ENCODE results near the gene FBXO7.
A peak's percentile ranks its signal among the peaks of the same experiment; 100 is the strongest.

The FBXO7 gene

DNA sequence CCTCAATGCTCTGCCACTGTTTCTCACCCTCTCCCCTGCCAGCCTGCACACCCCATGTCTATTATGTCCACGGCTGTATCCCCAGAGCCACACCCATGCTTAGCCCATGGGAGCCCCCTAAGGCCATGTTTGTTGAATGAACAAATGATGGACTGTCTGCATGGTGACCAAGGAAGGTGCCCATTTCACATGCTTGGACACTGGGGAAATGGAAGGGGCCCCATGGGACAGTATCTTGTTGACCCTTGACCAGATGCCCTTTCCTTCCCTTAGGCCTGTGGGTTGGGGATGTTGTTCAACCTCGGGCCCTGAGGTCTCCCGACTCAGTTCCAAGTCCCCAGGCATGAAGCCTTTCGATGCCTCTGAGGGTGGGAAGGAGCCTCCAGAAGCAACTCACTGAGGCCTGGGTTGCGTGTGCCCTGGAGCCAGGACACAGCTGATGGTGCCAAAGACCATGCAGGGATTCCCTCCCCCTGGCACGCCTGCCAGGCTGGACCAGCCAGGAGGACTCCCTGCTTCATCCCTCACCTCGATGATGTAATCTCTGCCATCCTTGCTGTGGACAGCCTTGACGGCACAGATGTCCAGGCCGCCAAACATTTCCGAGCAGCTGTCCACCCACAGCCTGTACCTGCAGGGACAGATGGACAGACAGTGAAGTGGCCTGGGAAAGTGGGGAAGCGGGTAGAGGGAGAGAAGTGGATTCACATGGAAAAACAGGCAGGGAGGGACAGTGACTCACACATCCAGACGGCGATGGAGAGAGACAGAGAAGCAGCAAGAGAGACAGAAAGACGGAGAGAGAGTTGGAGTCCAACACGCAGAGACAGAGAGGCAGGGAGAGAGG, 58.9 kb downstream of the FBXO7 start:
- no peak for DNase-seq

DNA sequence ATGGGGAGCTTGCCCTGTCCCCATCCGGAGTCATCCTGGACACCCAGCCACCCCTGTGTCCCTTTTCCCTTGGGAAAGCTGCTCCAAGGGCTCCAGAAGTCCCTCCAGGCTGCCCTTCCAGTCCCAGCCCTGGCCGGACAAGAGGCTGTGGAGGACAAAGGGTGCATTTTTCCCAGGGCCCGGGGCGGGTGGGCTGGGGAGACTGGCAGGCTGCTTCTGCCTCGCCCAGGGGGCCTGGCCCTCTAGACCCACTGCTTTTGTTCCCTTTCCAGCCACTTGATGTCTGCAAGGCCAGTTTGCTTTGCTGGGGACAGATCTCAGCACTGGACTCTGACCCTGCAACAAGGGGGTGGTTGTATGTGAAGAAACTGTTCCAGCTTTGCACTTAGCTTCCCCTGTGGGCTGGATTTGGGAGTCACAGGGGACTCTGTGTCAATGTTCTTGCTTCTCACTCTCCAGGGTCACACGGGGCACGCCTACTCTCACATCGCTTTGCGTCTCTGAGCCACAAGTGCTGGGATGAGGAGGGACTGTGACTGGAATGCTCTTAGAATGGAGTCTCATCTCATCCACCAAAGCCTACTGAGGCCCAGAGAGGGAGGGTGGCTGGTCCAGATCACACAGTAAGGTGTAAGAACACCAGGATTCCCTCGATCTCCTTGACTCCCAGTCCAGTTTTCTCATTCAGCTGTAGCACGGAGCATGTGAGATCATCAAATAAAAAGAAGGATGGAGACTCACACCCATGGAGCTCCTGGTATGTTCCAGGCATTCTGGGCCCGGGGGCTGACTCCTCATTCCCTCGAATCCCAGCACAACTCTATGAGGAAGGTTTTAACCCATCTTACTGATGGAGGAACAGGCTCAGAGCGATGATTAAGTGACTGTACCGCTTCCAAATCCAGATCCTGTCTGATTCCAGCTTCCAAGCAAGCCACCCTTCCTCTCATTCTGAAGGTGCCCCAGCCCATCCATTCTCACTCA, 59.9 kb downstream of the FBXO7 start:
- no peak for DNase-seq

DNA sequence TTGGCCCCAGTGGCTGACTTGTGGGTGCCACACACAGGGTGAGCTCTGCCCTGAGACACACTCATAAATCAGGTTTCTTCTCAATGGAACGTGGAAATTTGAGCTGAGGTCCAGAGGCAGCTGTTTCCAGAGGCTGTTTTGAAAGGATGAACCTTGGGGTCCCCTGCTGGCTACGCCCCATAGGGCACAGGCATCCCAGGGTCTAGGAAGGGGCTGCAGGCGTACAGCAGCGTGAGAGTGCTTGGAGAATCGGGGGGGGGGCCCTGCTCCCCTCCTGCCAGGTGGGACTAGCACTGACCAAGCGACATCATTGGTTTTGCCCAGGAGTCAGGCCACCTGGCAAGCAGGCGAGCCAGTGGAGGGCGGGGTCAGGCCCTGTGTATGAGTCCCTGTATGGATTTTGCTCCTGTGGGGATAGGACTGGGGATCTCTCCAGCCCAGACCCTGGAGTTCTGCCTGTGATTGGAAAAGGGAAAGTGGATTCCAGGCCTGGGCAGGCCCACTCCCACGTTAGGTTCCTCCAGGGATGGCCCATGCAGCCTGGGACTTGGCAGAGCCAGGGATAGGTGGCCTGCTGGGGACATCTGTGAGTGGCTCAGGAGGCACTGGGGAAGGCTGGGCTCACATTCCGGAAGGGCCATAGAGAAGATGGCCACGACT, 61.0 kb downstream of the FBXO7 start:
- DNase-seq = no peak

DNA sequence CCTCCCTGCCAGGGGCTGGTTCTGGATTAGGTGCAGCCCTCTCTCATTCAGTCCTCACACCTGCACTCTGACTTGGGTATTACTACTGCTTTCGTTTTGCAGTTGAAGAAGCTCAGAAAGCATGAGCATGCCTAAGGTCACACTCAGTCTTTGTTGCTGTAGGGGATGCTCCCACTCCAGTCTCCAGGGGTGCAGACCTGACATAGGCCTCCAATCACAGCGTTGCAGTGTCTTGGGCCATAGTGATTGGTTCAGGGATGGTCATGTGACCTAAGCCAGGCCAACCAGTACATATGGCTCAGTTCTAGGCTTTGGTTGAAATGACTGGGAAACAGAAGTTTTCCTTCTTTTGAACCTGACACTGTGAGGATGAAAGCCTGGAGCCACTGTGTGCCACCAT, 61.7 kb downstream of the FBXO7 start:
- no peak for DNase-seq

DNA sequence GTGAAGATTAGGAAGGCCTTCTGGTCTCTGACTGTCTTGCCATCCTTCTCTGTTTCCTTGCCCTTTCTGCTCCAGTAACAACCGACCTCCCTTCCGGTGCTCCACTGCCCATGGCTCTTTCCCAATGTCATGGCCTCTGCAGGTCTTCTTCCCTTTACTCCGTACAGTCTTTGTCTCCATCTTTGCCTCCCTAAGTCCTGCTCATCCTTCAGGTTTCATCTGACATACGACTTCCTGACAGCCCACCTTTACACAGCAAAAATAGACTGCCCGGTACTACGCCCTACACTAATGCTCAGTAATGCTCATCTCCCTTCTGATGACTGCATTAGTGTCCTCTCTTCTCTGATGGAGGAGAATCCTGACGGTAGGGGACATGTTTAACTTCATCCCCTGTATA, 63.9 kb downstream of the FBXO7 start:
- no peak for DNase-seq

DNA sequence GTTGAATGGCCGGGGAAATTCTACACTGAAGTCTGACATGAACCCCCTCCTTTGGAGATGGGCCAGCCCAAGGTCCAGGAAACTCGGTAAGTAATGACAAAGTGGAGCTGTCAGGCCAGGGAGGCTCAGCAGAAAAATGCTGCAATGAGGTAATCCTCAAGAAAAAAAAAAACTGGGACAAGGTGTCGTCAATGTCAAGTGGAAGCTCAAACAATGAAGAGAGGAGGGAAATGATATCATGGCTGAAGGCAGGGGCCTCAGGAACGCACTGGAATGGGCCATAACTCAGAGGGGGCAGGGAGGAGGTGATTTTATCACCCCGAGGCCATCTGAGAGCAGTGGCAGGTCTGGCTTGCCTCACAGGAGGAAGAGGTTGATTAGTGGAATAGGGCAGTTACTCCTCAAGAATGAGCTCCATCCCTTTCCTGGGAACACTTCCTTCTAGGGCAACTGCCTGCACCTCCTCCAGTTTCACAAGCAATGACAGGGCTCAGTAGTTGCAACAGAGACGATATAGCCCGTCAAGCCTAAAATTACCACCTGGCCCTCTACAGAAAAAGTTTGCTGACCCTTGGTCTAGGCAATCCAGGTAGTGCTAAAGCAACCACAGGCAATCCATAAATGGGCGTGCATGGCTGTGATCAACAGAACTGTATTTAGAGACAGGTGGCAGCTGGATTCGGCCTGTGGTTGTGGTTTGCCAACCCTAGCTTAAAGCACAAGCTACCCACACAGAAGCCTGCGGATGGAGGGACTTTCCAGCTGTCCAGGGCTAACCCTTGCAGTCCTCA, 65.2 kb downstream of the FBXO7 start:
- peak; percentile 62 for DNase-seq

DNA sequence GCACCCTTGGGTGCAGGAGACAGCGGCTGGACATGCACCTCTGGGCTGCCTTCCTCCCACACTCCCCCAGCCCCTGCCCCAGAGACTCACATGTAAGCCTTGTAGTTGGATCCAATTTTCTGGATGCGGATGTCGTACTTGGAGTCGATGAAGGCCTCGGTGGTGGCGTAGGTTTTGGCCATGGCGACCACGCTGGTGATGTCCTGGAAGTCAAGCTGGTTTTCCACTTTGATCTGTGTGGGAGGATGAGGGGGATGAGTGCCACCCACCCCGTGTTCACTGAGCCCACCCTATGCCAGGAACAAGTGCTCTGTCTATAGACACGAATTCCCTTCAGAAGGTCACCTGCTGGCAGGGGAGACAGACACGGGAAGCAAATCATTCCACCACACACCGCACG, 66.9 kb downstream of the FBXO7 start:
- DNase-seq = no peak

DNA sequence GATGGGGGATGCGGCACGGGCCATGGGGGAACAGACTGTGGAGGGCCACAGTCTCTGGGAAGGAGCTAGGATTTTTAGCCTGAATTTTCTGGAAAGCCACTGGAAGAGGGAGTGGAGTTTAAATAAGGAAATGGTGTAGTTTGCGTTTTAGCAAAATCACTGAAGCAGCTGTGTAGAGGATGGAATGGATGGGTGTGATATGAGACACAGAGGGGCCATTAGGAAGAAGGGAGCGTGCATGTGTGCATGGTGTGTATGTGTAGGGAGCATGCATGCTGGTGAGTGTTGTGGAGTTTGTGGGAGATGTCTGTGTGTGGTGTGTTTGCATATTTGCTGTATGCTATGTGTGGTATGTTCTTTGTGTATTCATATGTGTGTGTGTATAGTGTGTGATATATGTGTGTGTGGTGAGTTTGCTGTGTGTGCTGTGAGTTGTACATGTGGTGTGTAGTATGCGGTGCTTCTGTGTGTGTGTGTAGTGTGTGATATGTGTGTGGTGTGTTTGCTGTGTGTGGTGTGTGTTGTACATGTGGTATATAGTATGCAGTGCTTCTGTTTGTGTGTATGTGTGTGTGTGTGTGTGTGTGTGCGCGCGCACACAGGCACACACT, 67.6 kb downstream of the FBXO7 start:
- DNase-seq = no peak

DNA sequence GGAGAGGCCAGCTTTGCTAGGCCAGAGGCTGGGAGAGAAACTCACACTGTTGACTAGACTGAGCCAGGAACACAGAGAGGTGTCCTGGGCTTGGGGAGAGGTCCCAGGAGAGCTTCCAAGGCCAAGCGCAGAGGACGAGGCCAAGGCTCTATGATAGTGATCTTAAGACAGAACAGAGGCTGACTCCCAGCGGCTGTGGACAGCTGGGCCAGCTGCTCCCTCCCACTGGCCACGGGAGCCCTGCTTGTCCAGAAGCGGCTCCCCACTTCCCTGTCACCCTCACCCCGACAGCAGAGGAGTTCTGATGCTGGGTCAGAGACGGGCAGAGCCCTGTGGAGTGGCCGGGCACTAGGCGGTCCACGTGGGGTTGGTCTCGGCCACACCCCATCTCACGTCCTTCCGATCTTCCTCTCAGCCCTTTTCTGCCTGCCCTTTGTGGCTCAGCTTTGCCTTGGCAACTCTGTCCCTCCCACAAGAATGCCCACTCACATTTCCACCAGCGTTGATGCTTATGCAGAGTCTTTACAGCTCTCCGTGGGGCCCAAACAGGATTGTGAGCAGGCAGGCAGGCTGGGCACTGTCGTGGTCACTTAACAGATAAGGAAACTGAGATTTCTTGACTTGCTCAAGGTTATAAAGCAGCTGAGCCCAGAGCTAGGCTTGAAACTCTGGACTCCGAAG, 68.2 kb downstream of the FBXO7 start:
- DNase-seq = no peak

DNA sequence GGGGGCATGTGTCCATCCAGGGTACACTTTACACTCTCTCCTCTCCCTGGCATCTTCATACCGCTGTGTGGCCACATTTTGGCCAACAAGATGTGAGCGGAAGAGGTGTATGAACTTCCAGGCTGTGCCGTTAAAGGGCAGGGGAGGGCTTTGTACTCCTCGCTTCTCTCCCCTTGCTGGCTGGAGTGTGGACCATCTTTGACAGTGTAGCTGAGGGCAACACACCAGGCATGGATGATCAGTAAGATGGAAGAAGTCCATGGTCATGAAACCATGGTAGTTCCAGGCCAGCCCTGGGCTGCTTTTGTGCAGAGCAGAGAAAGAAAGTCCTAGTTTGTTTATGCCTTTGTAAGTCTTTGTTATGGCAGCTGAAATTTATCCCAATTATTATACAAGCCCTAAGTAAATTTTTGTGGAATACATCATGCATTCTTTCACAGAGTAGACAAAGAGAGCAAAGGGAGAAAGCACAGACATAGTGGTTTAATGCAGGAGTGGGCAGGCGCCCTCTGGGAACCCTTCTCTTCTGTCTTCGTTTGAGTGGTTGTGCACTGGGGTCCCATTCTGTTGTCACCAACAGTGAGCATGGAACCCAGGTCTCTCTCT, 70.4 kb downstream of the FBXO7 start:
- DNase-seq = no peak

DNA sequence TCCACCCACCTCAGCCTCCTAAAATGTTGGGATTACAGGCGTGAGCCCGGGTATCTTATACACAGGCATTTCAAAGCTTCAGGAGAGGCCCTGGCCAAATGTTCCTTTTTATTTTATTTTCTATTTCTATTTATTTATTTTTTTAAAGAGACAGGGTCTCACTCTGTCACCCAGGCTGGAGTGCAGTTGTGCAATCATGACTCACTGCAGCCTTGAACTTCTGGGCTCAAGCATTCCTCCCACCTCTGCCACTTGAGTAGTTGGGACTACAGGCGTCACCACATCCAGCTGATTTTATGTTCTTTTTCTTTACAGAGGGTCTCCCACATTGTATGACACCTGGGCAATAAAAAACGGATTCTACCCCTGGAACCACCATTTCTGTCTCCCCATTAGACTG, 71.2 kb downstream of the FBXO7 start:
- no peak for DNase-seq

DNA sequence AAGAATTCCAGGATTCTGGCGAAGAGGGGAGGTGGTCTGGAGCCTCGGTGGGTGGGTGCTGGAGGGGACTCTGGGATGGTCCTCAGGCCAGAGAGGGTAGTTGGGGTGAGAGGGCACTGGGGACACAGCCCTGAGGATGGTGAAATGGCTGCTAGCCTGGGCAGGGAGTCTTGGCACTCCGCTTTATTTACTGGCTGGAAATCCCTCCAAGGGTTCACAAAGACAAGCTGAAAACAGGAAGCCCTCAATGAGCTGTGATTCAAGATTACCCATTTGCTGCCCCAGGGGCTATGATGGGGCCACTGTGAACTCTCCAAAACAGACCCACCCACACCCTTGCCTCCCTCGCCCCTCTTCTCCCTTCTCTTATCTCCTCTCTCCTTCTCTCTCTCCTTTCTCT, 71.9 kb downstream of the FBXO7 start:
- DNase-seq = peak; percentile 67

DNA sequence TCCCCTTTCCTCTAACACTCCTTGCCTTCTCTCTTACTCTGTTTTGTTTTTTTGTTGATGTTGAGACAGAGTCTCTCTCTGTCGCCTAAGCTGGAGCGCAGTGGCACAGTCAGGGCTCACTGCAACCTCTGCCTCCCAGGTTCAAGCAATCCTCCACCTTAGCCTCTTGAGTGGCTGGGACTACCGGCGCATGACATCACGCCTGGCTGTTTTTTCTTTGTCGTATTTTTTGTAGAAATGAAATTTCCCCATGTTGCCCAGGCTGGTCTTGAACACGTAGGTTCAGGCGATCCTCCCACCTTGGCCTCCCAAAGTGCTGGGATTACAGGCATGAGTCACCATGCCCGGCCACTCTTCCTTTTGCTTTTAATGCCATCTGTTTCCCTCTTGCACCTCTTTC, 72.3 kb downstream of the FBXO7 start:
- DNase-seq = no peak

DNA sequence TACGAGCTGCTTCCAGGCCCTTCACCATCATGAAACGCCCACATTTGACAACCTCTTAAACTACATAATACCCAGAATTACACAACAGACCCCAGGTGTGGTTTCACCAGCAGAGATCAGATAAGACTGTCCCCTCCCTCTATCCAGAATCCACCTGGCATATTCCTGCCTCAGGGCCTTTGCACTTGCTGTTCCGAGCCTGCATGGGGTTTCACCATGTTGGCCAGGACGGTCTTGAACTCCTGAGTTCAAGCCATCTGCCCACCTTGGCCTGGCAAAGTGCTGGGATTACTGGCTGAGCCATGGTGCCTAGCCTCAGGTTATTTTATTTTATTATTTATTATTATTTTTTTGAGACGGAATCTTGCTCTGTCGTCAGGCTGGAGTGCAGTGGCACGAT, 73.4 kb downstream of the FBXO7 start:
- no peak for DNase-seq

All from hematopoietic multipotent progenitor cell treated with erythropoietin and hydrocortisone succinate and interleukin-3 and kit ligand, for 4 days (in vitro differentiated cells).